ENCODE results near the gene PITX3. TPM values are rescaled to one million over a fixed set of nuclear protein-coding genes. Genes with fewer than 3 reads are reported as not detected.
"Not testable (repeated sequence)": the region's sequence is repeated elsewhere in the genome, so short reads cannot be mapped to it uniquely, and the experiment has no call there.

The PITX3 gene
- total RNA-seq, 1 experiment from 2014 or later: 5.4 TPM

DNA sequence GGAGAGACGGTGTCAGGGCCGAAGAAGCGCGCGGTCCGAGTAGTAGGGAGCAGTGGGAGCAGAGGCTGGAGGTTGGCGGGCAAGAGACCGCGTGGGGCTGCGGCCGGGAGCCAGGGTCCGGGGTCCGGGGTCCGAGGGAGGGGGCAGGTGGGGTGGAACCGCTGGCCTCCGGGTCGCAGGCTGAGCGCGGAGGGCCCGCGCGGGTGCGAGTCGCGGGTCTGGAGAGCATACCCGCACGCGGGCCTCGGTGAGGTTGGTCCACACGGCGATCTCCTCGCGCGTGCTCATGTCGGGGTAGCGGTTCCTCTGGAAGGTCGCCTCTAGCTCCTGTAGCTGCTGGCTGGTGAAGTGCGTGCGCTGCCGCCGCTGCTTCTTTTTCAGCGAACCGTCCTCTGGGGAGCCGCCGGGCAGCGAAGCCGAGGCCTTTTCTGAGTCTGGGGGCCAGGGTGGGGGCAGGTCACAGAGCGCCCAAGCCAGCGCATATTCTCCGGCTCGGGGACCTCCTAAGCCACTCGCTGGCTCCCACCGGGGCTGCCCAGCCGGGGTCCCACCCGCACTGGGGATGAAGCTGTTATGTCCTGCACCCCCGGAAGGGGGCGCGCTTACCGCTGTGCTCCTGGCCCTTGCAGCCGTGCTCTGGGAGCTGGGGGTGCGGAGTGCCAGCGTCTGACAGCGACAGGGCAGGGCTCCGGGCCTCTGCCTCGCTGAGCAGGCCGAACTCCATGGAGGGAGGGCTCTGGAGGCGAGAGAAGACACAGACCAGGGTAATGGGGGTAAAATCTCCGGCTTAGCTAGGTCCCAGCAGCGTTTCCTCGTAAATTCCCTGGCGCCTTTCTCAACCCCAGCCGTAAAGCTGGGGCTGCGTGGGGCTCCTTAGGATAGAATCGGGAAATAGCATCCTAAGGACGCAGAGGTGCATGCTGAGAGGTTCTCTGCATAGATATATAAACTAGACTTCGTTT, 9.7 kb downstream of the PITX3 start:
- DNase-seq (ENCODE audit: low spot score): no peak
- in situ Hi-C loops (cut with HindIII; ENCODE audit: low sequenced_read_pairs): no loop called here

- in situ Hi-C loops (cut with HindIII; ENCODE audit: low sequenced_read_pairs): no loop called here
- DNase-seq (ENCODE audit: low spot score): no peak
Measured at GRCh38 chr10:102230861-102231356, 10.4 kb downstream of the PITX3 start.

GRCh38 chr10:102230264-102230860, 10.9 kb downstream of the PITX3 start:
- DNase-seq (ENCODE audit: low spot score): no peak
- in situ Hi-C loops (cut with HindIII; ENCODE audit: low sequenced_read_pairs): no loop called here

DNA sequence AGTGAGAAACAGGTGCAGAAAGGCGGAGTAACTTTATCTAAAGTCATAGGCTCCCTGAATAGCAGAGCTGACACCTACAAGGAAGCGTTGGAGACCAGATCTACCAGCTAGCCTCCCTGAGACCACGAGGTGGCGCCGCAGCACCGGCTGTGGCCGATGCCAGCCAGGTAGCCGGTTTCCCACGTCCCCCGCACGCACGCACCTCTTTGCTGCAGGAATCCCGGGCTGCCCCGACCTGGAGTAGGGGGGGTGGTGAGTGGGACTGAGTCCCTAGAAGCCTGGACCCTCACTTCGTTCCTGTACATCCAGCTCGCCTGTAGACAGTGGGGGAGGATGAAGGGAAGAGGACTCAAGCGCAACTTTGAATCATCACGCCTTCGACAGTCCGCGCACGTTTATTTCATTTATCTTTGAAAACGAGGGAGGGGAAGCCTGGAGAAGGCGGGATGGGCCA, 11.5 kb downstream of the PITX3 start:
- in situ Hi-C loops (cut with HindIII; ENCODE audit: low sequenced_read_pairs): loop anchor here (5.0 kb wide), 2 partner anchors 63 to 252 kb away; no protein-coding TSS in a partner anchor
- DNase-seq (ENCODE audit: low spot score): peak; percentile 82

DNA sequence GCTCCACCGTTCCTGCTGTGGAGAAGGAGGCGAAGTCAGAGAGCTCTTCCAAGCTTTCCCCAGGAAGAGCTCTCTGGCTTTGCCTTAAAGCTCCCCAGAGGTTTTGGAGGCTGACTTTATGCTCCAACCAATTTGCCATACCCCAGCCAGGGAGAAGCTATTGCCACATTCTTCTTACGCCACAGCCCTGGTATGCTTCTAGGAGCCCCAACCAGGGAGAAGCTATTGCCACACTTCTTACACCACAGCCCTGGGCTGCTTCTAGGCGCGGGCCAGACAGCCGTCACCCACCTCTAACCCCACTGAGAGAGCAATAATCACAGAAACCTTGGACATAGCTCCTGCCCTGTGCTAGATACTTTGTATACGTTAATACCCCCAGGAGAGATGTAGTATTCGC, 14.3 kb downstream of the PITX3 start:
- no peak for DNase-seq (ENCODE audit: low spot score)
- in situ Hi-C loops (cut with HindIII; ENCODE audit: low sequenced_read_pairs): loop anchor here (5.0 kb wide), 2 partner anchors 60 to 255 kb away; no protein-coding TSS in a partner anchor

- DNase-seq (ENCODE audit: low spot score): no peak
- in situ Hi-C loops (cut with HindIII; ENCODE audit: low sequenced_read_pairs): loop anchor here (5.0 kb wide), 2 partner anchors 59 to 256 kb away; no protein-coding TSS in a partner anchor
Measured at GRCh38 chr10:102226542-102226870, 14.8 kb downstream of the PITX3 start.

DNA sequence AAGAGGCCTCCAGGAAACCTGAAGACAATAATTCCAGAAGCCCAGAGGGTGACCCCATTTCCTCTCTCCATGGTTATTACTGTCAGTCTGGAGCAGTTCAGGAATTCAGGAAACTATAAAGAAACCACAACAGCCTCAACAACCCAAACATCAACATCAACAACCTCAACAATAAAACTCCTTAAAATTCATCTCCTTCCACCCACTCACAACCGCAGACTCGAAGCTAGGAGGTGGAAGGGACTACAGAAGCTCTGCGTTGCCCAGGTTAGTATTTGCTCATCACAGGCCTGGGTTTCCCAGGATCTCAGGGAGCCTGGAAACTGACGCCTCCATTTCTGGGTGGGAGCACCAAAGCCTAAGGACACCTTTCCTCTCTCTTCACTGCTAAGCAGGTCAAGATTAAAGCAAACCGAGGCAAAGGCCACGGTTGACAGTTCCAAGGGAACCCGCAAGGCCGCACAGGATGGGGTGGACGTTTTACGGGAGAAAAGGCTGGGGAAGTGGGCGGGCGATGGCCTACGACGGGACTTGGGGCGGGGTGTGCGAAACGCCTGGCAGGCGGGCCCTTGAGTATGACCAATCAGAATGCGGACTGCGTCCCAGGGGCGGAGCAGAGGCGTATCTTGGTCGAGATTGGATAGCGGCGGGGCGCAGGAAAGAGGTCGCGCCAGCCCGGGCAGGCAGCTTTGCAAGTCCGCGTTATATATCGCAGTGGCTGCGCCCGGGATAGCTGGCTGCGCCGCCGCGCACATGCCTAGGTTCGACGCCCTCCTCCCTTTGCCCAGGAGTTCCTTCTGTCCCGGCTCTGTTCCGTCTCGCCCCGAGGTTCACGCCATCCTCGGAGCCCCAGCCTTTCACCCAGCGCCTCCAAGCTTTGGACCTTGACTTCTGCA, 15.4 kb downstream of the PITX3 start, which contains the start of gene ELOVL3:
ELOVL3 (plus strand) TSS at position 654 of the 896 bp plus-strand sequence. CDS start 250 bp downstream, outside the sequence.
- peak; percentile 97 for DNase-seq (ENCODE audit: low spot score)
- in situ Hi-C loops (cut with HindIII; ENCODE audit: low sequenced_read_pairs): loop anchor here (5.0 kb wide), 2 partner anchors 59 to 256 kb away; no protein-coding TSS in a partner anchor

DNA sequence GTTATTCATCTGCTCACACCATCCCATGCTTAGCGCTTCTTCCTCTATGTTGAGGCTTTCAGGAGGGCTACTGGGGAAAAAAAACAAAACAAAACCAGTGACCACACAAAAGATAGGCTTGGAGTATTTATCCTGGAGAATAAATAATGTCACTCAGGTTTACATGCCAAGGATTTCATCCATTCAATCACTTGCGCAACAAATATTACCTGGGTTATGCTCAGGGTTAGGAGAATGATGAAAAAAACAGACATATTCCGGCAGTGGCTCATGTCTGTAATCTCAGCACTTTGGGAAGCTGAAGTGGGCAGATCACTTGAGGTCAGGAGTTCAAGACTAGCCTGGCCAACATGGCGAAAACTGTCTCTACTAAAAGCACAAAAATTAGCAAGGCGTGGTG, 18.5 kb downstream of the PITX3 start:
- in situ Hi-C loops (cut with HindIII; ENCODE audit: low sequenced_read_pairs): no loop called here
- no peak for DNase-seq (ENCODE audit: low spot score)

GRCh38 chr10:102220612-102221011, 20.7 kb downstream of the PITX3 start:
- DNase-seq (ENCODE audit: low spot score): no peak
- in situ Hi-C loops (cut with HindIII; ENCODE audit: low sequenced_read_pairs): no loop called here

GRCh38 chr10:102219370-102219769, 21.9 kb downstream of the PITX3 start:
- DNase-seq (ENCODE audit: low spot score): no peak
- in situ Hi-C loops (cut with HindIII; ENCODE audit: low sequenced_read_pairs): no loop called here

- DNase-seq (ENCODE audit: low spot score); in situ Hi-C loops (cut with HindIII; ENCODE audit: low sequenced_read_pairs): not testable (repeated sequence)
Measured at GRCh38 chr10:102213599-102213998, 27.7 kb downstream of the PITX3 start.

GRCh38 chr10:102211615-102212299, 29.6 kb downstream of the PITX3 start:
- in situ Hi-C loops (cut with HindIII; ENCODE audit: low sequenced_read_pairs): no loop called here

GRCh38 chr10:102208311-102209035, 32.8 kb downstream of the PITX3 start:
- DNase-seq (ENCODE audit: low spot score): no peak
- in situ Hi-C loops (cut with HindIII; ENCODE audit: low sequenced_read_pairs): no loop called here

More at GRCh38 chr10:102211615-102212299, 29.6 kb downstream of the PITX3 start:
- DNase-seq (ENCODE audit: low spot score): no peak

DNA sequence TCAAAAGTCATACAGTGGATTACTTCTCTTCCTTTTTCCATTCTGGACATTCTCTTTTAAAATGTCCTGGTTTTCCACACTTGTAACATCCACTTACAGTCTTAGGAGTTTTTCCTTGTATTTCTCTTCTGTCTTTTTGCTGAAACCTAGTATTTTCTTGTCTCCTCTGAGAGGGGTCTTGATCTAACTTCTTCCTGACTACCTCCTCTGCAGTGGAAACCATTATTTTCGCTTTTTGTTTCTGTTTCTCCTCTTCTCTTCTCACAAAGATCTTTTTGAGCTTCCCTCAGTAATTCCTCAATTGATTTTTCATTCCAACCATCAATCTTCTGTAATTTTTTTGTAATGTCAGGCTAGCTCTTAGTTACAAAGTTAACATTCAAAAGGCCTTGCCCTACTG, 38.9 kb downstream of the PITX3 start:
- in situ Hi-C loops (cut with HindIII; ENCODE audit: low sequenced_read_pairs): no loop called here
- no peak for DNase-seq (ENCODE audit: low spot score)

- in situ Hi-C loops (cut with HindIII; ENCODE audit: low sequenced_read_pairs): no loop called here
- DNase-seq (ENCODE audit: low spot score): no peak
Measured at GRCh38 chr10:102200751-102201640, 40.3 kb downstream of the PITX3 start.

DNA sequence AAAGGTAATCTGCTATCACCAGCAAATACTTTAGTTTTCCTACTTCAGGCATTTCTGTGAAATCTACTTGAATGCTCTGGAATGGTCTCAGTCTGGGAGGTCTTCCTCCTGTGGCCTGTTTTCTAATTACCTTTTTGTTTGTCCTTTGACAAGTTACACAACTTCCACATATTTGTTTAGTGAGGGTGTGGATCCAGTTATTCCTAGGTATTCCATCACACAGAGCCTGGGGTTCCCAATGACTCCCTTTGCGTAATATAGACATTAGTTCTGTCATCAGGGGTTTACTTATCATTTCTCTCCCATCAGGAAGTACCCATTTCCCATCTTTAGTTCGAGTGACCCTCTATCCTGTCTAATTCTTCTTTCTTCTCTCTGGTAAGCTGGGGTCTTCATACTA, 43.3 kb downstream of the PITX3 start:
- no peak for DNase-seq (ENCODE audit: low spot score)
- in situ Hi-C loops (cut with HindIII; ENCODE audit: low sequenced_read_pairs): no loop called here

- in situ Hi-C loops (cut with HindIII; ENCODE audit: low sequenced_read_pairs): no loop called here
- no peak for DNase-seq (ENCODE audit: low spot score)
Measured at GRCh38 chr10:102196893-102197292, 44.4 kb downstream of the PITX3 start.

Data from G401 (cell line).